HEK293T (cell line): Measurements from ENCODE around the gene MARCHF9.
"Not testable (repeated sequence)": the region's sequence is repeated elsewhere in the genome, so short reads cannot be mapped to it uniquely, and the experiment has no call there.

ENCODE experiments used
- CTCF ChIA-PET: fragments of 350-600 bp; formaldehyde crosslinking; extraction: SDS; loops from one replicate; lab custom pipeline; 2021; ENCODE audit warnings: antibody characterized with exemption, inconsistent platforms; lab: Yijun Ruan, JAX
- POLR2A ChIA-PET: fragments of 350-600 bp; formaldehyde crosslinking; extraction: SDS; loops from one replicate; lab custom pipeline; 2020; ENCODE audit warnings: antibody characterized with exemption, inconsistent platforms; lab: Yijun Ruan, JAX
- DNase-seq: peaks from one replicate; pipeline ENCODE4 v3.0.0; 2012; ENCODE audit warnings: mixed read lengths; ENCODE audit errors: extremely low spot score
- ARNT ChIP-seq: fragments of 450-650 bp; IDR thresholded peaks from 2 replicates; pipeline ENCODE4 v1.6.1; 2017; ENCODE audit warnings: mild to moderate bottlenecking
- BHLHE40 ChIP-seq: fragments of 450-650 bp; IDR thresholded peaks from 2 replicates; pipeline ENCODE4 v1.6.1; 2016; ENCODE audit warnings: mild to moderate bottlenecking, moderate library complexity, borderline replicate concordance
- CTBP1 ChIP-seq: fragments of 450-650 bp; IDR thresholded peaks from 2 replicates; pipeline ENCODE4 v1.6.1; 2016; ENCODE audit warnings: borderline replicate concordance
- ELF4 ChIP-seq: fragments of 450-650 bp; IDR thresholded peaks from 2 replicates; pipeline ENCODE4 v1.6.1; 2017; ENCODE audit warnings: antibody characterized with exemption
- FOXA1 ChIP-seq: fragments of 450-650 bp; IDR thresholded peaks from 2 replicates; pipeline ENCODE4 v1.6.1; 2016; ENCODE audit warnings: mild to moderate bottlenecking
- FOXK2 ChIP-seq: fragments of 450-650 bp; IDR thresholded peaks from 2 replicates; pipeline ENCODE4 v1.6.1; 2016; ENCODE audit warnings: mild to moderate bottlenecking
- FOXM1 ChIP-seq: fragments of 450-650 bp; IDR thresholded peaks from 2 replicates; pipeline ENCODE4 v1.6.1; 2017; ENCODE audit warnings: mild to moderate bottlenecking, borderline replicate concordance
- HDGF ChIP-seq: fragments of 450-650 bp; IDR thresholded peaks from 2 replicates; pipeline ENCODE4 v1.6.1; 2017; ENCODE audit warnings: antibody characterized with exemption, borderline replicate concordance
- L3MBTL2 ChIP-seq: fragments of 450-650 bp; conservative IDR thresholded peaks from 2 replicates; pipeline ENCODE4 v1.6.1; 2016; ENCODE audit warnings: mild to moderate bottlenecking
- LEF1 ChIP-seq: fragments of 450-650 bp; IDR thresholded peaks from 2 replicates; pipeline ENCODE4 v1.6.1; 2017; ENCODE audit warnings: mild to moderate bottlenecking, borderline replicate concordance
- NFRKB ChIP-seq: fragments of 450-650 bp; IDR thresholded peaks from 2 replicates; pipeline ENCODE4 v1.6.1; 2016; ENCODE audit warnings: mild to moderate bottlenecking, moderate library complexity
- PKNOX1 ChIP-seq: fragments of 450-650 bp; IDR thresholded peaks from 2 replicates; pipeline ENCODE4 v1.6.1; 2016
- SP1 ChIP-seq: fragments of 450-650 bp; IDR thresholded peaks from 2 replicates; pipeline ENCODE4 v1.6.1; 2017
- SUZ12 ChIP-seq: fragments of 450-650 bp; IDR thresholded peaks from 2 replicates; pipeline ENCODE4 v1.6.1; 2016; ENCODE audit warnings: mild to moderate bottlenecking
- TARDBP ChIP-seq: fragments of 450-650 bp; IDR thresholded peaks from 2 replicates; pipeline ENCODE4 v1.6.1; 2016
- ZNF384 ChIP-seq: fragments of 450-650 bp; IDR thresholded peaks from 2 replicates; pipeline ENCODE4 v1.6.1; 2016

MARCHF9 gene

GRCh38 chr12:57720606-57721595 lies 34.0 kb upstream of the MARCHF9 start:
- ChIA-PET CTCF (no interaction called here), POLR2A (interaction anchor here (1.2 kb wide), 1 partner anchor 14 kb away, joined by 4 read pairs; no protein-coding TSS in a partner anchor)
- no peak for DNase-seq
- TF ChIP-seq BHLHE40 (no peak), ELF4 (no peak), ARNT (no peak), PKNOX1 (no peak)

- ChIA-PET CTCF (interaction anchor here (0.7 to 0.8 kb wide), 2 partner anchors 17 to 35 kb away, joined by 3 to 4 read pairs; no protein-coding TSS in a partner anchor), POLR2A (interaction anchor here (0.8 kb wide), 1 partner anchor 50 kb away, joined by 3 read pairs; the partner anchor contains the start of genes EEF1AKMT3 and METTL1)
- DNase-seq, result not testable (repeated sequence)
Measured at GRCh38 chr12:57721846-57722608, 32.9 kb upstream of the MARCHF9 start.

GRCh38 chr12:57722716-57723629 lies 31.9 kb upstream of the MARCHF9 start:
- DNase-seq, result no peak

GRCh38 chr12:57723630-57723962 lies 31.3 kb upstream of the MARCHF9 start:
- ChIA-PET POLR2A (interaction anchor here (1.9 kb wide), 1 partner anchor 21 kb away, joined by 7 read pairs; the partner anchor contains the start of gene TSPAN31), CTCF (interaction anchor here (0.7 kb wide), 1 partner anchor 141 kb away, joined by 3 read pairs; no protein-coding TSS in a partner anchor)
- TF ChIP-seq NFRKB, result no peak
- no peak for TF ChIP-seq FOXK2
- no peak for TF ChIP-seq TARDBP
- TF ChIP-seq FOXM1, result no peak
- TF ChIP-seq HDGF, result no peak
- TF ChIP-seq CTBP1, result no peak
- no peak for TF ChIP-seq ZNF384
- no peak for TF ChIP-seq SUZ12
- no peak for TF ChIP-seq ELF4
- TF ChIP-seq SP1, result no peak
- no peak for DNase-seq

More at GRCh38 chr12:57722716-57723629, 31.9 kb upstream of the MARCHF9 start:
- no peak for TF ChIP-seq SP1
- TF ChIP-seq ZNF384, result no peak
- TF ChIP-seq FOXK2, result no peak
- no peak for TF ChIP-seq BHLHE40
- no peak for TF ChIP-seq NFRKB
- TF ChIP-seq HDGF, result no peak
- TF ChIP-seq SUZ12, result no peak
- TF ChIP-seq CTBP1, result no peak
- TF ChIP-seq ARNT, result no peak
- TF ChIP-seq ELF4, result no peak
- TF ChIP-seq FOXA1, result no peak
- TF ChIP-seq PKNOX1, result no peak
- no peak for TF ChIP-seq LEF1
- TF ChIP-seq L3MBTL2, result no peak
- no peak for TF ChIP-seq FOXM1
- TF ChIP-seq TARDBP, result no peak
- POLR2A ChIA-PET, result interaction anchor here (0.8 to 1.9 kb wide), 2 partner anchors 22 to 49 kb away, joined by 3 to 7 read pairs; partner anchors contain the start of genes EEF1AKMT3, METTL1 and TSPAN31
- CTCF ChIA-PET, result interaction anchor here (0.7 to 0.8 kb wide), 3 partner anchors 18 to 140 kb away, joined by 3 to 4 read pairs (median 3); no protein-coding TSS in a partner anchor

GRCh38 chr12:57724003-57724935 lies 30.6 kb upstream of the MARCHF9 start:
- CTCF ChIA-PET, result interaction anchor here (0.7 kb wide), 1 partner anchor 11 kb away, joined by 3 read pairs; no protein-coding TSS in a partner anchor
- POLR2A ChIA-PET, result interaction anchor here (0.8 to 1.9 kb wide), 2 partner anchors 21 to 113 kb away, joined by 3 to 7 read pairs; partner anchors contain the start of genes ARHGEF25 and TSPAN31
- DNase-seq, result no peak
- TF ChIP-seq L3MBTL2 (no peak), NFRKB (no peak), TARDBP (no peak), FOXK2 (no peak), FOXA1 (no peak), SP1 (no peak), CTBP1 (no peak), LEF1 (no peak), SUZ12 (no peak), ZNF384 (no peak), HDGF (no peak), ARNT (no peak), PKNOX1 (no peak)
